ENCODE results near the gene PDGFA. TPM values are rescaled to one million over a fixed set of nuclear protein-coding genes. Genes with fewer than 3 reads are reported as not detected.

The PDGFA gene
- total RNA-seq, 6 experiments from 2014 or later = 7.1 to 8.7 (median 7.8) TPM

GRCh38 chr7:540579-540978, 20.9 kb upstream of the PDGFA start:
- no peak for DNase-seq
- H3K36me3 Mint-ChIP-seq (ENCODE audit: low read depth) = no peaks in the 10 kb centered on the region
- TF ChIP-seq CTCF (IDR thresholded peaks at IDR 0.05) = no peak
- no peak overlapping the region for H3K4me3 Mint-ChIP-seq
- no peaks in the 10 kb centered on the region for H3K9me3 Mint-ChIP-seq
- no peaks in the 10 kb centered on the region; the same call in 1 of the 2 replicates for H3K27me3 Mint-ChIP-seq (ENCODE audit: insufficient read depth)
- H3K4me1 Mint-ChIP-seq (ENCODE audit: low read depth) = peaks cover 31% of the 10 kb centered on the region
- peak overlapping the region; percentile 16; the same call in 1 of the 2 replicates for H3K27ac Mint-ChIP-seq

GRCh38 chr7:539731-540411, 20.2 kb upstream of the PDGFA start:
- no peak for TF ChIP-seq CTCF (IDR thresholded peaks at IDR 0.05)
- Mint-ChIP-seq H3K27ac (peak overlapping the region; percentile 56), H3K27me3 (ENCODE audit: insufficient read depth) (peaks cover 1% of the 10 kb centered on the region), H3K4me1 (ENCODE audit: low read depth) (peaks cover 31% of the 10 kb centered on the region), H3K9me3 (no peaks in the 10 kb centered on the region), H3K4me3 (no peak overlapping the region), H3K36me3 (ENCODE audit: low read depth) (no peaks in the 10 kb centered on the region)
- DNase-seq = peak; percentile 69

- Mint-ChIP-seq H3K4me3 (no peak overlapping the region), H3K27ac (peak overlapping the region; percentile 79)
Measured at GRCh38 chr7:538764-539685, 19.4 kb upstream of the PDGFA start.

GRCh38 chr7:537911-538634, 18.4 kb upstream of the PDGFA start:
- DNase-seq = peak; percentile 86
- no peak overlapping the region for H3K4me3 Mint-ChIP-seq
- peak overlapping the region; percentile 79 for H3K27ac Mint-ChIP-seq
- H3K9me3 Mint-ChIP-seq = no peaks in the 10 kb centered on the region
- peaks cover 4% of the 10 kb centered on the region for H3K27me3 Mint-ChIP-seq (ENCODE audit: insufficient read depth)
- no peak for TF ChIP-seq CTCF (IDR thresholded peaks at IDR 0.05)
- H3K4me1 Mint-ChIP-seq (ENCODE audit: low read depth) = peaks cover 24% of the 10 kb centered on the region
- H3K36me3 Mint-ChIP-seq (ENCODE audit: low read depth) = no peaks in the 10 kb centered on the region

More at GRCh38 chr7:538764-539685, 19.4 kb upstream of the PDGFA start:
- H3K9me3 Mint-ChIP-seq = no peaks in the 10 kb centered on the region
- H3K4me1 Mint-ChIP-seq (ENCODE audit: low read depth) = peaks cover 31% of the 10 kb centered on the region
- no peak for DNase-seq
- peaks cover 2% of the 10 kb centered on the region for H3K27me3 Mint-ChIP-seq (ENCODE audit: insufficient read depth)
- H3K36me3 Mint-ChIP-seq (ENCODE audit: low read depth) = no peaks in the 10 kb centered on the region
- no peak for TF ChIP-seq CTCF (IDR thresholded peaks at IDR 0.05)

DNA sequence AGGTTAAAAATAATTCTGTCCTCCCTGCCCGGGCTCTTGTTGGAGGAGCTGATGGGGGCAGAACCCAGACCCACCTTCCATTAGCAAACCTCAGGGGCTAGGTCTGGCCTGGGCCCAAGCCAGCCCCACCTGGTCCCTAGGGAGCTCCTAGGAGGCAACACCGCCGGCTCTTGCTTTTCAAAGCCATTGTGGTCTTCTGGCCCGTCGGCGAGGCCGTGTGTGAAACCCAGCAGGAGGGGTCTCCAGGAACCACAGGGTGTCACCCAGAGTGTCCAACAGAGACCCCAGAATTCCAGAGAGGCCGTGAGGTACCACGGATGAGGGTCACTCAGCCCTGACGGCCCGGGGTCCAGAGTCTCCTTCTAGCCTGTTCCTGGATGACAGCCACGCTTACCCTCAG, 16.6 kb upstream of the PDGFA start:
- Mint-ChIP-seq H3K9me3 (no peaks in the 10 kb centered on the region), H3K27me3 (ENCODE audit: insufficient read depth) (peaks cover 9% of the 10 kb centered on the region), H3K36me3 (ENCODE audit: low read depth) (no peaks in the 10 kb centered on the region), H3K4me1 (ENCODE audit: low read depth) (peaks cover 6% of the 10 kb centered on the region), H3K27ac (peak overlapping the region; percentile 9; the same call in 1 of the 2 replicates), H3K4me3 (no peak overlapping the region)
- no peak for DNase-seq
- no peak for TF ChIP-seq CTCF (IDR thresholded peaks at IDR 0.05)
